Nephron (organoid): ENCODE measurements around the gene EGFR.

ENCODE experiments used
- H3K27ac Mint-ChIP-seq, 3 experiments: 2 replicates each; pipeline ENCODE4 v1.8.0; 2020; ENCODE audit warnings: mixed read lengths in 3 of 3, mild to moderate bottlenecking in 2 of 3, moderate library complexity in 1 of 3
- H3K27me3 Mint-ChIP-seq: 2 replicates; pipeline ENCODE4 v1.8.0; 2021; ENCODE audit warnings: low read depth, mild to moderate bottlenecking, moderate library complexity, mixed read lengths
- H3K36me3 Mint-ChIP-seq: 2 replicates; pipeline ENCODE4 v1.8.0; 2020; ENCODE audit warnings: low read depth, mixed read lengths
- H3K4me1 Mint-ChIP-seq: 2 replicates; pipeline ENCODE4 v1.8.0; 2020; ENCODE audit warnings: mixed read lengths
- H3K4me3 Mint-ChIP-seq, 3 experiments: 2 replicates each; pipeline ENCODE4 v1.8.0; 2020; ENCODE audit warnings: mild to moderate bottlenecking in 3 of 3, mixed read lengths in 3 of 3, moderate library complexity in 2 of 3
- H3K9me3 Mint-ChIP-seq: 2 replicates; pipeline ENCODE4 v1.8.0; 2020; ENCODE audit warnings: mixed read lengths
- CTCF ChIP-seq, 3 experiments: fragments of 200-600 bp; sonication (generic); IDR thresholded peaks; one replicate each; pipeline ENCODE4 v1.5.0; 2021; ENCODE audit warnings: antibody characterized with exemption in 3 of 3; ENCODE audit not compliant: unreplicated experiment in 3 of 3

The EGFR gene

GRCh38 chr7:55018361-55019190 lies at the start of gene EGFR:
Gene EGFR (plus strand): TSS chr7:55019017. CDS start chr7:55019278, 261 bp downstream.
- Mint-ChIP-seq H3K9me3 (peaks cover 2% of the 10 kb centered on the region), H3K27ac (peak within 1 kb of the TSS; percentile 48 to 73 (median 63)), H3K4me1 (peaks cover 33% of the 10 kb centered on the region), H3K27me3 (peaks cover 58% of the 10 kb centered on the region), H3K4me3 (peak within 1 kb of the TSS; percentile 71 to 85 (median 82)), H3K36me3 (no peaks in the 10 kb centered on the region)
- TF ChIP-seq CTCF (IDR thresholded peaks at IDR 0.05; ENCODE audit: unreplicated experiment in 3 of 3), result no peak

GRCh38 chr7:54969208-54969967 lies 49.4 kb upstream of the EGFR start:
- Mint-ChIP-seq H3K4me3 (no peak overlapping the region), H3K4me1 (no peaks in the 10 kb centered on the region), H3K27ac (no peak overlapping the region), H3K27me3 (peaks cover 8% of the 10 kb centered on the region), H3K9me3 (peaks cover 16% of the 10 kb centered on the region), H3K36me3 (no peaks in the 10 kb centered on the region)
- no peak for TF ChIP-seq CTCF (IDR thresholded peaks at IDR 0.05; ENCODE audit: unreplicated experiment in 3 of 3)

GRCh38 chr7:54972733-54973294 lies 46.0 kb upstream of the EGFR start:
- peaks cover 18% of the 10 kb centered on the region for H3K9me3 Mint-ChIP-seq
- H3K27ac Mint-ChIP-seq, result no peak overlapping the region
- H3K4me3 Mint-ChIP-seq, result no peak overlapping the region
- H3K27me3 Mint-ChIP-seq, result peaks cover 8% of the 10 kb centered on the region
- H3K36me3 Mint-ChIP-seq, result no peaks in the 10 kb centered on the region
- TF ChIP-seq CTCF (IDR thresholded peaks at IDR 0.05; ENCODE audit: unreplicated experiment in 3 of 3), result no peak
- no peaks in the 10 kb centered on the region for H3K4me1 Mint-ChIP-seq

GRCh38 chr7:54978364-54979116 lies 40.3 kb upstream of the EGFR start:
- H3K4me3 Mint-ChIP-seq, result no peak overlapping the region
- no peaks in the 10 kb centered on the region for H3K36me3 Mint-ChIP-seq
- no peaks in the 10 kb centered on the region for H3K4me1 Mint-ChIP-seq
- peaks cover 3% of the 10 kb centered on the region for H3K9me3 Mint-ChIP-seq
- H3K27me3 Mint-ChIP-seq, result no peaks in the 10 kb centered on the region
- H3K27ac Mint-ChIP-seq, result no peak overlapping the region
- TF ChIP-seq CTCF (IDR thresholded peaks at IDR 0.05; ENCODE audit: unreplicated experiment in 3 of 3), result no peak

GRCh38 chr7:54980521-54980920 lies 38.3 kb upstream of the EGFR start:
- Mint-ChIP-seq H3K36me3 (no peaks in the 10 kb centered on the region), H3K9me3 (no peaks in the 10 kb centered on the region), H3K4me1 (no peaks in the 10 kb centered on the region), H3K4me3 (no peak overlapping the region), H3K27me3 (no peaks in the 10 kb centered on the region), H3K27ac (no peak overlapping the region)
- TF ChIP-seq CTCF (IDR thresholded peaks at IDR 0.05; ENCODE audit: unreplicated experiment in 3 of 3), result no peak
